GM12891 (cell line): ENCODE results near the gene C5orf24.

Source experiments
- POLR2A ChIP-seq: IDR thresholded peaks from 2 replicates; pipeline ENCODE4 v1.6.1; 2011; ENCODE audit warnings: low read depth, low read length, control low read depth
- POLR2AphosphoS5 ChIP-seq: IDR thresholded peaks from 2 replicates; pipeline ENCODE4 v1.6.1; 2011; ENCODE audit warnings: low read depth, low read length, control low read depth

DNA sequence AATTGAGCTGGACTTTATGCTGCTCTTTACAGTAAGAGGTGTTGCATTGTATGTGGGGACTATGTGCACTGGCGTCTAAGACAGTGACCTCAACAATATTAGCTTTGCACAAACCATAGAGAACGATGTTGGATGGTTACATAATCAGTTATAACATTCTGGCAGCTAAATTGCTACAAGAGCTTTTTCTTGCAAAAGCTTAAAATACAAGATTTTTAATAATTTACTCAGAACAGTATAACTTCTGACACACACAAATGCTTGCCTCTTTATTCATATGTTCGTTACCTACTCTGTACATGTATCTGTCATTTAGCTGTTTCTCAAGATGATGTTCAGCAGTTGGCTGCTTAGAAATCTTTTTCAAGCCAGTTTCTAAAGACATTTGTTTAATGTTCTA lies 11.6 kb downstream of the C5orf24 start:
- TF ChIP-seq POLR2A (no peak), POLR2AphosphoS5 (no peak)
